HG02870 (cell line): ENCODE results near the gene TOM1L2.

Experiments
- ATAC-seq: cut with Tn5 transposase; IDR thresholded peaks from one replicate; pipeline ENCODE4 v1.9.1; 2021; ENCODE audit warnings: mild to moderate bottlenecking, moderate library complexity; ENCODE audit not compliant: unreplicated experiment

TOM1L2 gene

GRCh38 chr17:17837966-17838962 lies 133.9 kb downstream of the TOM1L2 start:
- ATAC-seq = no peak

GRCh38 chr17:17837380-17837821 lies 134.8 kb downstream of the TOM1L2 start:
- ATAC-seq = no peak

GRCh38 chr17:17836818-17837379 lies 135.3 kb downstream of the TOM1L2 start, which contains the start of gene SREBF1:
Gene SREBF1, minus strand, starts transcription at chr17:17836986. Its CDS starts 169 bp downstream, at chr17:17836817.
- ATAC-seq = peak; percentile 21

- peak; percentile 60 for ATAC-seq
These were observed 135.9 kb downstream of the TOM1L2 start for GRCh38 chr17:17836250-17836817.

GRCh38 chr17:17835415-17836249 lies 136.6 kb downstream of the TOM1L2 start:
- ATAC-seq = no peak

GRCh38 chr17:17834974-17835373 lies 137.2 kb downstream of the TOM1L2 start:
- no peak for ATAC-seq

GRCh38 chr17:17833658-17834357 lies 138.4 kb downstream of the TOM1L2 start:
- ATAC-seq = peak; percentile 5

- ATAC-seq = no peak
These were observed 140.2 kb downstream of the TOM1L2 start for GRCh38 chr17:17832032-17832363.

- no peak for ATAC-seq
These were observed 140.8 kb downstream of the TOM1L2 start for GRCh38 chr17:17831208-17832031.

GRCh38 chr17:17830740-17831207 lies 141.4 kb downstream of the TOM1L2 start:
- no peak for ATAC-seq

- ATAC-seq = no peak
These were observed 142.0 kb downstream of the TOM1L2 start for GRCh38 chr17:17830269-17830567.

GRCh38 chr17:17827826-17828621 lies 144.2 kb downstream of the TOM1L2 start:
- ATAC-seq = no peak

GRCh38 chr17:17826942-17827785 lies 145.0 kb downstream of the TOM1L2 start:
- ATAC-seq = no peak

GRCh38 chr17:17826342-17826713 lies 145.9 kb downstream of the TOM1L2 start:
- no peak for ATAC-seq

GRCh38 chr17:17824783-17825614 lies 147.2 kb downstream of the TOM1L2 start:
- ATAC-seq = no peak

GRCh38 chr17:17824119-17824782 lies 147.9 kb downstream of the TOM1L2 start:
- peak; percentile 9 for ATAC-seq
